ENCODE results near the gene CSF2RB. TPM values are rescaled to one million over a fixed set of nuclear protein-coding genes. Genes with fewer than 3 reads are reported as not detected.

Gene CSF2RB
- 0.81 and 1.5 TPM in 2 replicates for total RNA-seq

GRCh38 chr22:36913427-36914389 lies at the start of gene CSF2RB:
Gene CSF2RB (plus strand): TSS chr22:36913628. CDS start chr22:36922208, 8,580 bp downstream.

Other genes starting within 250 kb of the CSF2RB start
- gene CACNG2, start 209.9 kb upstream of the CSF2RB start, total RNA-seq = not detected in 2 replicates
- 20.3 and 27.9 TPM in 2 replicates for gene IFT27, start 137.5 kb upstream of the CSF2RB start, total RNA-seq
- gene PVALB, start 96.6 kb upstream of the CSF2RB start, total RNA-seq = not detected in 2 replicates
- not detected in 2 replicates for gene NCF4, start 52.6 kb upstream of the CSF2RB start, total RNA-seq
- 18.0 and 21.0 TPM in 2 replicates for gene TST, start 105.8 kb downstream of the CSF2RB start, total RNA-seq
- 37.8 and 38.7 TPM in 2 replicates for gene MPST, start 106.1 kb downstream of the CSF2RB start, total RNA-seq
- 22.1 and 30.0 TPM in 2 replicates for gene KCTD17, start 138.1 kb downstream of the CSF2RB start, total RNA-seq
- not detected in 2 replicates for gene TMPRSS6, start 196.1 kb downstream of the CSF2RB start, total RNA-seq
- gene IL2RB, start 236.3 kb downstream of the CSF2RB start, total RNA-seq = under 0.01 and 0.19 TPM in 2 replicates

Data from aortic smooth muscle cell (primary cell).